Neural cell (in vitro differentiated cells): ENCODE data around the gene SFMBT1. TPM values are rescaled to one million over a fixed set of nuclear protein-coding genes. Genes with fewer than 3 reads are reported as not detected.

Experiments
- H2AFZ ChIP-seq: fragments of 200-600, 300-800 bp; sonication (generic), shearing (Covaris generic); 2 replicates; pipeline ENCODE4 v1.6.0; 2014; ENCODE audit warnings: low read depth, mild to moderate bottlenecking, antibody characterized with exemption, low read length, moderate library complexity
- H3F3A ChIP-seq: fragments of 200-600 bp; shearing (Covaris generic); 2 replicates; pipeline ENCODE4 v1.6.1; 2016; ENCODE audit warnings: mild to moderate bottlenecking, moderate library complexity, mixed read lengths, antibody characterized with exemption, low read length; ENCODE audit not compliant: insufficient read depth, poor library complexity, severe bottlenecking
- H3K27ac ChIP-seq: fragments of 200-600, 300-800 bp; sonication (generic), shearing (Covaris generic); 2 replicates; pipeline ENCODE4 v1.5.1; 2014; ENCODE audit warnings: mild to moderate bottlenecking, low read length, moderate library complexity
- H3K27me3 ChIP-seq: fragments of 300-800, 200-600 bp; sonication (generic), shearing (Covaris generic); 2 replicates; pipeline ENCODE4 v1.6.0; 2014; ENCODE audit warnings: mild to moderate bottlenecking, low read depth, low read length, moderate library complexity; ENCODE audit not compliant: insufficient read depth
- H3K36me3 ChIP-seq: fragments of 300-800, 200-600 bp; sonication (generic), shearing (Covaris generic); 2 replicates; pipeline ENCODE4 v1.5.1; 2014; ENCODE audit warnings: mild to moderate bottlenecking, antibody characterized with exemption, low read length, moderate library complexity; ENCODE audit not compliant: insufficient read depth
- H3K4me2 ChIP-seq: fragments of 300-800, 200-600 bp; sonication (generic), shearing (Covaris generic); 2 replicates; pipeline ENCODE4 v1.6.0; 2014; ENCODE audit warnings: mild to moderate bottlenecking, low read length
- H3K4me3 ChIP-seq: fragments of 300-800, 200-600 bp; sonication (generic), shearing (Covaris generic); 2 replicates; pipeline ENCODE4 v1.5.1; 2014; ENCODE audit warnings: mild to moderate bottlenecking, low read length, moderate library complexity
- H3K79me2 ChIP-seq: fragments of 200-600 bp; shearing (Covaris generic); replicated peaks from 2 replicates; pipeline ENCODE4 v1.6.0; 2014; ENCODE audit warnings: mild to moderate bottlenecking, low read length, moderate library complexity; ENCODE audit not compliant: insufficient read depth
- H3K9ac ChIP-seq: fragments of 300-800, 200-600 bp; sonication (generic), shearing (Covaris generic); 2 replicates; pipeline ENCODE4 v1.6.1; 2016; ENCODE audit warnings: mild to moderate bottlenecking, low read length, mixed read lengths
- H3K9me2 ChIP-seq: fragments of 200-600 bp; shearing (Covaris generic); 2 replicates; pipeline ENCODE4 v1.6.1; 2016; ENCODE audit warnings: mild to moderate bottlenecking, low read length, mixed read lengths; ENCODE audit not compliant: insufficient read depth
- H3K9me3 ChIP-seq: fragments of 200-600, 300-800 bp; sonication (generic), shearing (Covaris generic); 2 replicates; pipeline ENCODE4 v1.6.1; 2016; ENCODE audit warnings: mild to moderate bottlenecking, mixed run types, low read length, moderate library complexity, mixed read lengths
- H4K20me1 ChIP-seq: fragments of 200-600 bp; shearing (Covaris generic); 2 replicates; pipeline ENCODE4 v1.6.1; 2016; ENCODE audit warnings: mild to moderate bottlenecking, mixed run types; ENCODE audit not compliant: insufficient read depth
- EP300 ChIP-seq: fragments of 450-650 bp; conservative IDR thresholded peaks from 2 replicates; pipeline ENCODE4 v1.6.1; 2014; ENCODE audit warnings: antibody characterized with exemption, mild to moderate bottlenecking, moderate library complexity; ENCODE audit not compliant: poor library complexity, severe bottlenecking
- EZH2 ChIP-seq: fragments of 200-600, 300-800 bp; shearing (Covaris generic), sonication (generic); IDR thresholded peaks from 2 replicates; pipeline ENCODE4 v1.6.1; 2014; ENCODE audit warnings: antibody characterized with exemption, low read length, borderline replicate concordance, mild to moderate bottlenecking; ENCODE audit not compliant: insufficient read depth, poor library complexity, severe bottlenecking
- MXI1 ChIP-seq: fragments of 450-650 bp; conservative IDR thresholded peaks from 2 replicates; pipeline ENCODE4 v1.6.1; 2014; ENCODE audit warnings: antibody characterized with exemption, mild to moderate bottlenecking; ENCODE audit not compliant: poor library complexity, severe bottlenecking
- POLR2AphosphoS5 ChIP-seq: IDR thresholded peaks from 2 replicates; pipeline ENCODE4 v1.6.1; 2012
- TAF1 ChIP-seq: IDR thresholded peaks from 2 replicates; pipeline ENCODE4 v1.6.1; 2012; ENCODE audit warnings: low read depth
- polyA plus RNA-seq: library from polyadenylated mRNA; depleted of rRNA; stranded (reverse); fragments of >200 nt; gene quantifications from 2 replicates; pipeline ENCODE4 v1.2.3, GENCODE V29; 2014
- TF ChIP-seq, protein P1 (sequence below): fragments of 450-650 bp; IDR thresholded peaks from 2 replicates; pipeline ENCODE4 v1.5.1; 2014; ENCODE audit warnings: antibody characterized with exemption, mild to moderate bottlenecking, moderate library complexity; ENCODE audit not compliant: poor library complexity, severe bottlenecking

The SFMBT1 gene
- polyA plus RNA-seq, 1 donor from 2014 or later: 17.3 TPM

- Histone ChIP-seq H2AFZ (no peak overlapping the region), H3K4me2 (no peak overlapping the region), H3K27ac (no peak overlapping the region), H3K9me2 (no peaks in the 10 kb centered on the region), H3K4me3 (no peak overlapping the region), H3K79me2 (no peaks in the 10 kb centered on the region), H3K27me3 (no peaks in the 10 kb centered on the region), H3K9ac (no peak overlapping the region), H4K20me1 (no peaks in the 10 kb centered on the region), H3K36me3 (no peaks in the 10 kb centered on the region), H3K9me3 (no peaks in the 10 kb centered on the region), H3F3A (no peaks in the 10 kb centered on the region)
- TF ChIP-seq EP300 (no peak), EZH2 (no peak), MXI1 (no peak), TAF1 (no peak)
- TF ChIP-seq, protein P1, sequence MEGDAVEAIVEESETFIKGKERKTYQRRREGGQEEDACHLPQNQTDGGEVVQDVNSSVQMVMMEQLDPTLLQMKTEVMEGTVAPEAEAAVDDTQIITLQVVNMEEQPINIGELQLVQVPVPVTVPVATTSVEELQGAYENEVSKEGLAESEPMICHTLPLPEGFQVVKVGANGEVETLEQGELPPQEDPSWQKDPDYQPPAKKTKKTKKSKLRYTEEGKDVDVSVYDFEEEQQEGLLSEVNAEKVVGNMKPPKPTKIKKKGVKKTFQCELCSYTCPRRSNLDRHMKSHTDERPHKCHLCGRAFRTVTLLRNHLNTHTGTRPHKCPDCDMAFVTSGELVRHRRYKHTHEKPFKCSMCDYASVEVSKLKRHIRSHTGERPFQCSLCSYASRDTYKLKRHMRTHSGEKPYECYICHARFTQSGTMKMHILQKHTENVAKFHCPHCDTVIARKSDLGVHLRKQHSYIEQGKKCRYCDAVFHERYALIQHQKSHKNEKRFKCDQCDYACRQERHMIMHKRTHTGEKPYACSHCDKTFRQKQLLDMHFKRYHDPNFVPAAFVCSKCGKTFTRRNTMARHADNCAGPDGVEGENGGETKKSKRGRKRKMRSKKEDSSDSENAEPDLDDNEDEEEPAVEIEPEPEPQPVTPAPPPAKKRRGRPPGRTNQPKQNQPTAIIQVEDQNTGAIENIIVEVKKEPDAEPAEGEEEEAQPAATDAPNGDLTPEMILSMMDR: no peak
Observed at GRCh38 chr3:52892625-52893311, 153.1 kb downstream of the SFMBT1 start.

DNA sequence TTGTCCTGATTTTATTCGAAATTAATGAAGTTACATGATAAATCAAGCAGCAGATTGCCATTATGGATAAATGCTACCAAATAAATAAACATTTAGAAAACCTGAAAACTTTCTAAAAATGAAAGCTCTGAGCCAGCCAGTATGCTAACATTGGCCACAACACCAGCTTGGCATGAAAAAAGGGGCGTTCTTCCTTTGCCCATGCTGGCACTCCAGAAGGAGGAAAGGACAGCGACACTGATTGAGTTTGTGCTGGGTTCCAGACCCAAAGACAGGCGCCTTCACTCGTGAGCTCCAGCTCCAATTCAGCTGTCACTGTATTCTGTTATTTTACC is 153.6 kb downstream of the SFMBT1 start:
- Histone ChIP-seq H3K4me3 (no peak overlapping the region), H3K9me3 (no peaks in the 10 kb centered on the region), H3K79me2 (peaks cover under 1% of the 10 kb centered on the region), H3F3A (no peaks in the 10 kb centered on the region), H3K27ac (no peak overlapping the region), H4K20me1 (no peaks in the 10 kb centered on the region), H3K36me3 (no peaks in the 10 kb centered on the region), H2AFZ (no peak overlapping the region), H3K4me2 (no peak overlapping the region), H3K27me3 (no peaks in the 10 kb centered on the region), H3K9me2 (no peaks in the 10 kb centered on the region), H3K9ac (no peak overlapping the region)
- TF ChIP-seq POLR2AphosphoS5 (no peak), MXI1 (no peak), TAF1 (no peak)

DNA sequence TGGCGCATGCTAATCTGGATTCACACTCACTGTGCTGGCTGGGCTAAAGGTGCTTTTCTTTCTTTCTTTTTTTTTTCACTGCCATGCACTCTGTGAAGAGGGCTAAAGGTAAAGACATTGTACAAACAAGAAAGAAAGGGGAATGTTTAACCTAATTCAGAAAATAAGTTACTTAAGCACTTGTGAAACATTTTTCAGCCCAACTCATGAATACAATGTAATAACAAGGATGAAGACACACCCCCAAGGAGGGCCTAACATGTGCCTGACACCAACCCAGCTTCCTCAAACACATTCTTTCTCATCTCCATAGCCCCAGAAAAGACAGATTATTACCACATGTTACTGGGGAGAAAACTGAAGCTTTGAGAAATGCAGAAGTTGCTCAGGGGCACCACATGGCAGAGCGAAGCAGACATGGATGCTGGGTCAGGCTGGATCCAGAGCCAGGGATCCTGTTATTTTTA is 154.2 kb downstream of the SFMBT1 start:
- H3K27ac ChIP-seq: no peak overlapping the region
- no peaks in the 10 kb centered on the region for H3K27me3 ChIP-seq
- no peak overlapping the region for H3K9ac ChIP-seq
- no peaks in the 10 kb centered on the region for H3K9me3 ChIP-seq
- no peak overlapping the region for H2AFZ ChIP-seq
- H3K4me3 ChIP-seq: no peak overlapping the region
- H4K20me1 ChIP-seq: no peaks in the 10 kb centered on the region
- TF ChIP-seq, protein P1: no peak
- no peak for TF ChIP-seq EP300
- no peak for TF ChIP-seq TAF1
- no peaks in the 10 kb centered on the region for H3K36me3 ChIP-seq
- peaks cover 6% of the 10 kb centered on the region for H3K79me2 ChIP-seq
- H3K9me2 ChIP-seq: no peaks in the 10 kb centered on the region
- H3F3A ChIP-seq: no peaks in the 10 kb centered on the region
- H3K4me2 ChIP-seq: no peak overlapping the region
